NCI-H187 (cell line): Measurements from ENCODE around the gene AKR1A1.
"Not testable (repeated sequence)": the region's sequence is repeated elsewhere in the genome, so short reads cannot be mapped to it uniquely, and the experiment has no call there.

Experiments used
- DNase-seq, 2 experiments: peaks; one replicate each; lab custom pipeline; 2025; lab: John Stamatoyannopoulos, UW

The AKR1A1 gene

DNA sequence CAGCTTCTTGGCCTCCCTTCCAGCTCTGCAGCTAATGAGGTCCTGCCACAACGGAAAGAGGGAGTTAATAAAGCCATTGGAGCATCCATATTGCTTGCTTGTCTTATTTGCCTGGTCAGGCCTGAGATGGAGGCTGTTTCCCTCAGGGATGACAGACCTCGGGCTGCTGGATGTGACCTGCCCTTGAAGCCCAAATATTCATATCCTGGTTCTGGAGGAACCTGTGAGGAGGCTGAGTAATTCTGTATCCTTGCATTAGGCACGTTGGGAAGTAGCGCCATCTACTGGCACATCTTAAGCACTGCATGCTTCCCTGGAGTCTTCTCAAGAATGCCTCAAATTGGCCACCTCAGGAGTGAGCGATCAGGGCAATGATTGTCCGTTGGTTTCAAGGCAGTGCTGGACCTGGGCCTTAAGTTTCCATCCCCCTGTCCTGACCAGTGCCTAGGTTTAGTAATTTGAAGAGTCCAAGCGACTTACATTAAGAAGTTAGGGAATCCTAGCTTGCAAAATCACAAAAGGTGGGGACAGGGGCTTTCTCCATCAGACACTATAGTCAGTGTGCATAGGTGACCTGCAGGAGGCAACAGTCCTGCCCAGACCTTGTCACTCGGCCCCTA, 19.4 kb downstream of the AKR1A1 start:
- peak in 1 of 2 experiments; percentile 9 for DNase-seq

DNA sequence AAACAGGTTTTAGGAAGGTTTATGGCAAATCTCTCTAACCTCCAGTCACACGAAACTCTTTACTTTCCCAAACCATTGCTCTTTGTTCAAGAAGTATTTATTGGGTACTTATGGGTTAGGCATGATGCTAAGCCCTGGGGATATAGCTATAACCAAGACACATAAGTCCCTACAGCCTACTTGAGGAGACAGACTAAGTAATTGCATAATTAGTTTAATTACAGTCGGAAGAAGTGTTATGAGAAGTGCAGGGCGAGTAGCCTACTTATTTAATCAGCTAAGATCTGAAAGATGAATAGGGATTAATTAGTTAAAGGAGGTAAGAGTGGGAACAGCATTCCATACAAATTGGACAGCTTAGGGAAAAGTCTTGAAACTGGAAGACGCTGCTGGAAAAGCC, 20.0 kb downstream of the AKR1A1 start:
- DNase-seq, result no peak

DNA sequence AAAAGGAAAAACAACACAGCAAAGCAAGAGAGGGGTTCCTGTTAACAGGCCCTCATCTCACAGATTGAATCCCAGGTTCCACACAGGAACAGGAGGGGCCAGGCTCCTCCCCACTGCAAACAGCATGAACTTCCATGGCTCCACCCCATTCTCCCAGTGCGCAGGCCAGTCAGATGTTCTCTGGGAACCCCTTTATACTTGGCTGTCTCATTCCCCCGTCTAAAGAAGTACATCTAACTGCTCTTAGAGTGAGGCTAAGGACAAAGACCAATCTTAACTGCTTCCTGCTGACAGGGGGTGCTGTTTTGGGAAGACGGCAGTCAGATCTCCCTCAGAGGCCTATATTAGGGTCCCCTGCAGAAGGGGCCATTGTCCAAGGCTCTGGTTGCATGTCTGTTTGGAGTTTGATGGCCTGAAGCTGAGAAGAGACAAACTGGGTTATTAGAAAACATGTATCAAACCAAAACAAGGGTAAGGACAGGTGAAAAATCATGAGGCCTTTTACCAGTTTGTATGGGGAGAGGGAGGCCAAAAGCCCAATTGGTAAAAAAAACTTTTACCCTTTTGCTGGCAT, 22.7 kb downstream of the AKR1A1 start:
- DNase-seq, result no peak

DNA sequence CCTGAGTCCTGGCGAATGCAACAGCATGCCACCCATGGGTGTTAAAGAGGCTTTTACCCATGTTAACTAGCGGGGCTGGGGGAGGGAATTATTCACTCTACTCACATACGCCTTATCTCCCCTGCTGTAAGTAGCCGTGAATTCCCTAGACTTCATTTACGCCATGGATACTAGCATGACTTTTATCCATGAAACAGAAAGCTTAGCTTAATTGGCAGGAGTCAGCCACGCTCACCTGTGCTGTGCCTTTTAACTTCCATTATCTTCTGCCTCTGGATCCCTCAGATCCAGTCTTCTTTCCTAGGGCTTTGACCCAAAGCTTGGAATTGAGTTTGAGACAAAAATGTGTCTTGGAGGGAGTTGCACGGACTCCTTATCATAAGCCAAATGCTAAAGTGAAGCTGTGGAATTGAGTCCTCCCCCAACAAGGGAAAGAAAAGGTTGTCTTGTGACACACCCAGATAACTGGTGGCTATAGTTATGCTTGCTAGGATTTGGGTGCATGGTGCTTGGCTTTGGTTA, 23.5 kb downstream of the AKR1A1 start:
- DNase-seq, result no peak

DNA sequence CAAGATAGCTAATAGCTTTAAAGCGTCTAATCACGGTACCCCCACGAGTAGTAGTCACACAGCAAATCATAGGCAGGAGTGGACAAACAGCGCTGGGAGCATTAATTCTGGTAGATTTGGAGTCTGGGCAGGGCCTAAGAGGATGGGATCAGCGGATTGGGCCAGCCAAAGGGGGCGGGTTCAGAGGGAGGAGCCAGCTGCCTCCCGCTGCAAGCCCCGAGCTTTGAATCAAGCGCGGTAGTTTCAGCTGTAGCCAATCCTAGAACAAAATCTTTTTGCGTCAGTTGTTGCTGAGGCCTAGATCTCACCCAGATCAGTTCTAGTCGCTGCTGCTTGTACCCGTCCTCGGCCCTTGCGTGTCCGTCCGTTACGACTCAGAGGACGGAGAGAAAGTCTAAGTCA, 32.6 kb downstream of the AKR1A1 start:
- DNase-seq, result peak; percentile 90 to 93

DNA sequence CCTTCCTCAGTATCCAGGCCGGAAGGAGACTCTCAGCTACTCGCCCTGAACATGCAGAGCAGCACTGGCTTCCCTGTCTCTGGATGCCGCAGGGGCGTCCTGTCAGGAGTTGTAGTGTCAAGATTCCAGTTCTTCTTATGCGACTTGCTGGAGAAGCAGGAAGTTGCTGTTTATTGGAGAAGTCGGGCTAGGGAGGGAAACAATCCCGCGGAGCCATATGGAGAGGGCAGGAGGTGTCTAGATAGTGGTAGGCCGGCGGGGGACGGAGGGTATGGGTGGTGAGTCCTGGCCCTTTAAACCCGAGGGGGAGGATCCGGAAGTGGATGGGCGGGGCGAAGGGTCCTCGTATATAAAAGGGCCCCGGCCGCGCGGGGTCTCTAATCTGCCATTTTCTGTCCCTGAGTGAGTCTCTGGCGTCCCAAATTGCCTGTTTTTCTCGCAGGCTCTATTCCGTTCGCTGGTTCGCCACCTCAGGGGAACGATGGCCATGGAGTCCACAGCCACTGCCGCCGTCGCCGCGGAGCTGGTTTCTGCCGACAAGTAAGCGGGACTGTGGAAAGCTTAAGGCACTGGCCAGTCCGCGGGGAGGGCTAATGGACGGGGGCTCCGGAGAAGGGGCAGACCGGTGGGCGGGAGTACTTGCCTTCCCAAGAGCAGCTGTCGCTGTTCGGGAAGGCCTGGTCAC, 33.2 kb downstream of the AKR1A1 start, which contains the start of gene NASP:
NASP (plus strand) TSS at position 376 of the 685 bp plus-strand sequence; CDS start at position 482, 106 bp downstream.
- DNase-seq, result peak; percentile 74 to 93

DNA sequence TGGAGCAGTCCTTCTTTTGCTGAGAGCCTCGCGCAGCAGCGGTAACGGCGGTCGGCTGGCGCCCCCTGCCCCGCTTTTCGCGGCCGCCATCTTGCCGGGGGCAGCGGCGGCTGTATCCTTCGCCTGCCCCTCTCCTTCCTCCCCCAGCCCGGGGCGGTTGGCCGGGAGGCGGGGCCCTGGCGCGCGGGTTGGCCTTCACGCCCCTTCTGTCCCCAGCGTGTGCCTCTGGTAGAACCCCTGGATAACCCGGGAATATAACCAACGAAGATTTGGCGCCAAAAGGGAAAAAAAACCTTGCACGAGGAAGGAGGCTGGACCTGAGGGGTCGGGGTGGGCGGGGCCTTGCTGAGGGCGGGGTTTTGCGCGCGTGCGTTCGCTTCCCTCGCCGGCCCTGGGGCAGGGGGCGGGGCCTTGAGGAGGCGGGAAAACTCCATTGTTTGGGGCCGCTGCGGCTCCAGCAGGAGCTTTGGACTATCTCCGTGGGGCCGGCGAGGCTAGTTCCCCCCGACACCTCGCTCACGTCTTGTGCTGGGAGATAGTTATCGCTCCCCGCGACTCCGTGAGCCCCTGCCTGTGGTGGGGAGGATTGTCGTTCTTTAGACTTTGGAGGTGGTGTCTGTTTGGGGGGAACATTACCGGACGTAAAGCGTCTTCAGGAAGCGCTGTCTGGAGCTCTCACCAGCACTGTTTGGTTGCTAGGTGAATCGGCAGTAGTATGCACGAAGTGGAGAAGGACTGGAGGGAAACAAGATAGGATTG, 33.9 kb downstream of the AKR1A1 start:
- DNase-seq, result peak; percentile 85 to 91

DNA sequence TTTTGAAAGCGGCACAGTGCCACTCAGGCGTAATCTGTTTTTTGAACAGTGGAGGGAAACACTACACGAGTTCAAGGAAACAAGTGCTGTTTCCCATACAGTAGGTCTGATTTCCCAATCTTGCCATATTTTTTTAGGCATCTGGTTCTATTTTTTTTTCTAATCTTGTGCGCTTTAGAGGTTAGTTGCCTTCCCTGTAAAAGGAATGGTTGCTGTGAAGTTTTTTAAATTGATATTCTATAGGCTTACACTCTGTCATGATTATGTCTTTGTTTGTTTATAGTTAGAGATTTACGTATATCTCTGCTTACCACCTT, 34.4 kb downstream of the AKR1A1 start:
- no peak for DNase-seq

DNA sequence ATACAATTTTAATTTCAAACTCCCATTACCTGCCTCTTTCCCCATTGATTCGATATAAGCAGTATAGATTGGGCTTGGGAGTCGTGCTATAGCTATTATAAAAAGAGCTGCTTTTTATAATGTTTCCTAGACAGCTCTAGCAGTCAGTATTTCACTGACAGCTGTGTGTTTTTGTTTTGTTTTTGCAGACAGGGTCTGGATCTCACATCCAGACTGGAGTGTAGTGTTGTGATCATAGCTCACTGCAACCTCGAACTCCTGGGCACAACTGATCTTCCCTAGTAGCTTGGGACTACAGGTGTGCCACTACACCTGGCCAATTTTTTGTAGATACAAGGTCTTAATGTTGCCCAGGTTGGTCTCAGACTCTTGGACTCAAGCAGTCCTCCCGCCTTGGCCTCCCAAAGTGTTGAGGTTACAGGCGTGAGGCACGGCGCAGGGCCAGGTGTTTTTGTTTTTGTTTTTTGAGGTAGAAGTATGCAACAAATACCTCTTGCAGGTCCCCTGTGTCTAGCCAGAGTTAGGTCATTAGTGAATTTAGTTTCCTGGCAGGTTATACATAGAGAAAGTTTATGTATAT, 35.0 kb downstream of the AKR1A1 start:
- no peak for DNase-seq

DNA sequence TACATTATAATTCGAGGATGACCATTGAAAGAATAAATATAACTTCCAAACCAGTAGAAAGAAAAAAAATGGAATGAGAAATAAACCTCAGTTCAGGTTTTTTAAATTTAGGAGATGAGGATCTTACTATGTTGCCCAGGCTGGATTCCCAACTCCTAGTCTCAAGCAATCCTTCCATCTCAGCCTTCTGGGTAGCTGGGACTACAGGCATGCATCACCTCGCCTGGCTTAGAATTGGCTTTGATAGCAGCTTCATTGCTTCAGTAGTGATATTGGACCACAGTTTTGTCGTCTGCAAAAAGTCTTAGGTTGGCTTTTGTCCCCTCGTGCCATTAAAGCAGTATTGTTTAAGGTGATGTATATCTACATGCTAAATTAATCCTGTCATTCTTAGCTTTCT, 36.1 kb downstream of the AKR1A1 start:
- DNase-seq, result no peak

DNA sequence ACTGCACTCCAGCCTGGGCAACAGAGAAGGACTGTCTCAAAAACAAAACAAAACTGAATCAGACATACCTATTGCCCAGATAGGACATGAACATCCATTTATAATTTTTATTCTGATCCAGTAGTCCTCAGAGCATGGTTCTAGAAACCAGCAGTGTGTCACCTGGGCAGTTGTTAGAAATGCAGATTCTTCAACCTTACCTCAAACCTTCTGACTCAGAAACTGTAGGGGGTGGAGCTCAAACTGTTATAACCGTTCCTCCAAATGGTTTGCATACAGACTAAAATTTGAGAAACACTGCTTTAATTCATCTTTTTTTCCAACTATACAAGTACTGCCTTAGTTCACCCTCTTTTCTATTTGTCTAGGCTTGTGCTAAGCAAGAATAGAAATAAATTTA, 39.2 kb downstream of the AKR1A1 start:
- no peak for DNase-seq

DNA sequence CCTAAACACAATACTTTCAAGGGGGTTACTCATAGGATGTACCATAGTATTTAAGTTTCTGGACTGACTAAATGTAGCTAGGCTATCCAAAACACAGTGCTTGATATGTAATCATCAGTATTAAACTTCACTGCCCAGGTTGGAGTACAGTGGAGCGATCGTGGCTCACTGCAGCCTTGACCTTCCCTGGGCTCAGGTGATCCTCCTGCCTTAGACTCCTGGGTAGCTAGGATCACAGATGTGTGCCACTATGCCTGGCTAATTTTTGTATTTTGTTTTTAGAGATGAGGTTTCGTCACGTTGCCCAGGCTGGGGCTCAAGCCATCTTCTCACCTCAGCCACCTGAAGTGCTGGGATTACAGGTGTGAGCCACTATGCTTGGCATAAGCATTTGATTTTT, 43.8 kb downstream of the AKR1A1 start:
- no peak for DNase-seq

DNA sequence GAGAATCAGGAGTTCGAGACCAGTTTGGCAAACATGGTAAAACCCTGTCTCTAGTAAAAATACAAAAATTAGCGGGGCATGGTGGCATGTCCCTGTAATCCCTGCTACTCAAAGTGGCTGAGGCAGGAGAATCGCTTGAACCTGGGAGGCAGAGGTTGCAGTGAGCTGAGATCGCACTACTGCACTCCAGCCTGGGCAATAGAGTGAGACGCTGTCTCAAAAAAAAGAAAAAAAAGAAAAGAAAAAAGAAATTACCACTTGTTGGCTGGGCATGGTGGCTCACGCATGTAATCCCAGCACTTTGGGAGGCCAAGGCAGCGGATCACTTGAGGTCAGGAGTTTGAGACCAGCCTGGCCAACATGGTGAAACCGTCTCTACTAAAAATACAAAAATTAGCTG, 46.1 kb downstream of the AKR1A1 start:
- not testable (repeated sequence) for DNase-seq

DNA sequence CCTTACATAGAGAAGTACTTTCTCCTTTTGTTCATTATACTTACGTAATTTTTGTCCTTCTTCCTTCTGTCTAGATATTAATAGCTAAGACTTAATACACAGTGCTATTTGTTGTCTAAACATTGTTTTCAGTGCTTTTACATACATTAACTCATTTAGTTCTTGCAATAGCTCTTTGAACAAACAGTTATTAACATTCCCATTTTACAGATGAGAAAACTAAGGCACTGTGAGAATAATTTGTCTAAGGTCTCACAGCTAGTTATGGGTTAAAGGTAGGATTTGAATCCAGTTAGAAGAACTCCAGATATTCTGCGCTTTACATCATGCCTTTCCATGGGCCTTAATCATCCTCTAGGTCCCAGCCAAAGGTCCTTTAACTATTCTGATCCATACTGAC, 53.6 kb downstream of the AKR1A1 start:
- no peak for DNase-seq

DNA sequence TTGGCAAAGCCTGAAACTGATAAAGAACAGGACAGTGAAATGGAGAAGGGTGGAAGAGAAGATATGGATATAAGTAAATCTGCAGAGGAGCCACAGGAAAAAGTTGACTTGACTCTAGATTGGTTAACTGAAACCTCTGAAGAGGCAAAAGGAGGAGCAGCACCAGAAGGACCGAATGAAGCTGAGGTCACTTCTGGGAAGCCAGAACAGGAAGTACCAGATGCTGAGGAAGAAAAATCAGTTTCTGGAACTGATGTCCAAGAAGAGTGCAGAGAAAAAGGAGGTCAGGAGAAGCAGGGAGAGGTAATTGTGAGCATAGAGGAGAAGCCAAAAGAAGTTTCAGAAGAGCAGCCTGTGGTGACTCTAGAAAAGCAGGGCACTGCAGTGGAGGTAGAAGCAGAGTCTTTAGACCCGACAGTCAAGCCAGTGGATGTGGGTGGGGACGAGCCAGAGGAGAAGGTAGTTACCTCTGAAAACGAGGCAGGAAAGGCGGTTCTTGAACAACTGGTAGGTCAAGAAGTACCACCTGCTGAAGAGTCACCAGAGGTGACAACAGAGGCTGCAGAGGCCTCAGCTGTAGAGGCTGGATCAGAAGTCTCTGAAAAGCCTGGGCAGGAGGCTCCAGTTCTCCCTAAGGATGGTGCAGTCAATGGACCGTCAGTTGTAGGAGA, 56.9 kb downstream of the AKR1A1 start:
- DNase-seq, result no peak

DNA sequence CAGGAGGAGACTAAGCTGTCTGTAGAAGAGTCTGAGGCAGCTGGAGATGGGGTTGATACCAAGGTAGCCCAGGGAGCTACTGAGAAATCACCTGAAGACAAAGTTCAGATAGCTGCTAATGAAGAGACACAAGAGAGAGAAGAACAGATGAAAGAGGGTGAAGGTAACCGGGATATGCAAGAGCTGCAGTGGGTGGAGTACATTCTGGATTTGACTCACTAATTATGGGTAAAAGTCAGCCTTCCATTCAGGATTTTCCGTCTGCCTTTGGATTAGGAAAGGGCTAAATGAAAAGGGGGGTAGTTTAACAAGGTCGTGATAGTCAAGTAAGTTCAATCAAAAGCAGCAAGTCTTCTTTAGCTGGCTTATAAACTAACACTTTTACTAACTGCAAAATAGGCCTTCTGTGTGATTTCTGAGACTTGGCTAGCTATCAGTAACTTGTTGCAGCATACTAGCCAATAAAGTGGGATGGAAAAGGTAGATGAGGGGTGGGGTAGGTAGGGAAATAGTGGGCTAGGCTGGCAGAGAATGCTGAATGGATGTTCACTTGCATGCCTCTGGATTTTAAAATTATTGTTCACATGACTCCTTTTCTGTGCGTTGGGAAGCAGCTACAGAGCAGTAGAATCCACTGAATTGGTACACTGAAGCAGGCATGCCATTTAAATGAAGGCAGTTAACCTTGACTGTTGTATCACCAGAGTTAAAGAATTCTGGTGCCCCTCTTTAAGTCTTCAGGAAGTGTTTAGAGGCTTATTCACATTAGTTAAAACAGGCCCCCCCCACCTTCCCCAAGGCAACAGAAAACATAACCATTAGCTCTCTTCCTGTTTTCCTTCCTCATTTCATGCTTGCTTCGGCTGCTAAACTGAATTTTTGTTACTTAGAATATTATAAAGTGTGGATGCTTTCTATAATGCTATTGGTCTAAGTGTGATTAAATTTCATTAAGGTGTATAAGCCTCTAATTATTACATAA, 57.8 kb downstream of the AKR1A1 start:
- DNase-seq, result no peak

DNA sequence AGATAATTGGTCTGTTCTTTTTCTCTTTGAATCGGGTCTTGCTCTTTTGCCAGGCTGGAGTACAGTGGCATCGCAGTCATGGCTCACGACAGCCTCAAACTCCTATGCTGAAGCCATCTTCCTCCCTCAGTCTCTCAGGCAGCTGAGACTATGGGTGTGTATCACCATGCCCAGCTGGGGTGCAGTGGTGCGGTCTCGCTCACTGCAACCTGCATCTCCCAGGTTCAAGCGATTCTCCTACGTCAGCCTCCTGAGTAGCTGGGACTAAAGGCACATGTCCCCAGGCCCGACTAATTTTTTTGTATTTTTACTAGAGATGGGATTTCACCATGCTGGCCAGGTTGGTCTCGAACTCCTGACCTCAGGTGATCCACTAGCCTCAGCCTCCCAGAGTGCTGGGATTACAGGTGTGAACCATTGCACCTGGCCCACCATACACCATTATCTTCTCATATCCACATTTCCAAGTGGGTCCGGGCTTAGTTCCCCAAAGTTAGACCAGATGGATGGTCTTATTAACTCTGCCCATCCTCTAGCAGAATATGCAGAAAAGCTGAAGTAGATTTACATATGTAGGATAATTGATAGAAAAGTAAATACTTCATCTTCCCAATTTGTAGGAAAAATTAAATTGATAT, 60.1 kb downstream of the AKR1A1 start:
- DNase-seq, result no peak

DNA sequence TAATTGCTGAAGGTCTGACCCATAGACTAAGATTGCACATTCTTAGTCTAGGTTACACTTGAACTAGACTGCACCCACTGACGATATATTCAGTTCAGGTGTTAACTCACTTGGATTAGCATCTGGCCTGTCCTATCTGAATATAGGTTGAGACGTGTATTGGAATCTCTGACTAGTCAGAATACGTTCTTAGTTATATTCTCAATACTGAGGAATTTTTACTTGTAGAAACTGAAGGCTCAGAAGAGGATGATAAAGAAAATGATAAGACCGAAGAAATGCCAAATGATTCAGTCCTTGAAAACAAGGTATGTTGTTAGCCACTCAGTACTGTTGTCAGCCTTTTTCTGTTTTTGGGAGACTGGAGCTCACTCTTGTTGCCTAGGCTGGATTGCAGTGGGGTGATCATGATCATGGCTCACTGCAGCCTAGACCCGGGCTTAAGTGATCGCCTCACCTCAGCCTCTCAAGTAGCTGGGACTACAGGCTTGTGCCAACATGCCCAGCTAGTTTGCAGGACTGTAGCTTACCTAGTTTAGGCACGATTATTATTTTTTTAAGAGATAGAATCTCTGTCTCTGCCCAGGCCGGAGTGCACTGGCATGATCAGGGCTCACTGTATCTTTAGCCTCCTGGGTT, 62.4 kb downstream of the AKR1A1 start:
- no peak for DNase-seq

DNA sequence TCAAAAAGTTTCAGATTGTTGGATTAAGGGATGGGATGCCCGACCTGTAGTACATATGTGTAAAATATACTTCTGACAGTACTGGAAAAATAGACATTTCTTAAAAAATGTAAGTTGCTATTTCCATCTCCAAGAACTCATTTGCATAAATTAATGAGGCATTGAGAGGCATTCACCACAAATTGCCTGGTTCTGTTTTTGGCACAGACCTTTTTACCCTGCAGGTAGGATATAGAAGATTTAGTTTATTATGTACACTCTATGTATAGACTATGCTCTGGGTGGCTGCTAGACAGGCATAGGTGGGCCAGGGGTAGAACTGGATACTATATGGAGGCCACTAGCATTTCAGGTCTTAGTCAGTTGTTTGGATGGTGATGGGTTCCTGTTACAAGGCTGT, 65.3 kb downstream of the AKR1A1 start:
- DNase-seq, result no peak

DNA sequence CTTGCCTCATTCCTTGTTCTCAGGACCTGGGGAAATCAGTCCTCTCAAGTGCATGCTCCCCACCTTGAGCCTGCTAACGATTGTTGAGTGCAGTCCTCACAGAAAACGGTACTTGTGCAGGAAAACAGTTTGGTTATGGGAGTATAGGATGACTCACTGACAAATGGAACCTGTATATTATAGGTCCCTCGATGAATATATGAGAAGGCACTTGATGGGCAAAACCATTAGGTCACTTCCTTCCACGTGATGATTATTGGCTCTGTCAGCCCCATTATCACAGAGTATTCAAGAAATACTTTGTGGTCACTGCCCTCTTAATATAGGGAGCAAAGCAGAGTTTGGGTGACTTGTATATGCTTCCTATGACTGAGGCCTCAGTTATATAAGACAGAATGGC, 67.0 kb downstream of the AKR1A1 start:
- DNase-seq, result no peak
